ENCODE results near the gene SAMSN1. TPM values are rescaled to one million over a fixed set of nuclear protein-coding genes. Genes with fewer than 3 reads are reported as not detected.

Gene SAMSN1
- total RNA-seq, 2 experiments from 2014 or later = 51.3 to 59.0 TPM

GRCh38 chr21:14486869-14487268, 59.2 kb downstream of the SAMSN1 start:
- ChIA-PET CTCF (interaction anchor here (0.7 kb wide), 1 partner anchor 245 kb away, joined by 4 read pairs; no protein-coding TSS in a partner anchor), POLR2A (no interaction called here)
- H3K36me3 Mint-ChIP-seq (ENCODE audit: low read depth) = peaks cover 72% of the 10 kb centered on the region
- peaks cover 24% of the 10 kb centered on the region for H3K9me3 Mint-ChIP-seq
- H3K27ac Mint-ChIP-seq = no peak overlapping the region
- no peaks in the 10 kb centered on the region for H3K27me3 Mint-ChIP-seq
- peaks cover 64% of the 10 kb centered on the region for H3K4me1 Mint-ChIP-seq
- DNase-seq = no peak
- no peak overlapping the region for H3K4me3 Mint-ChIP-seq

GRCh38 chr21:14484188-14485009, 61.7 kb downstream of the SAMSN1 start:
- Mint-ChIP-seq H3K36me3 (ENCODE audit: low read depth) (peaks cover 59% of the 10 kb centered on the region), H3K4me1 (peaks cover 64% of the 10 kb centered on the region)
- POLR2A ChIA-PET = no interaction called here

GRCh38 chr21:14483296-14483695, 62.8 kb downstream of the SAMSN1 start:
- H3K4me3 Mint-ChIP-seq = no peak overlapping the region
- H3K27ac Mint-ChIP-seq = peak overlapping the region; percentile 50
- POLR2A ChIA-PET = no interaction called here
- CTCF ChIA-PET = interaction anchor here (0.5 kb wide), 1 partner anchor 58 kb away, joined by 5 read pairs; no protein-coding TSS in a partner anchor
- H3K4me1 Mint-ChIP-seq = peaks cover 62% of the 10 kb centered on the region
- H3K27me3 Mint-ChIP-seq = no peaks in the 10 kb centered on the region
- H3K36me3 Mint-ChIP-seq (ENCODE audit: low read depth) = peaks cover 57% of the 10 kb centered on the region
- peaks cover 25% of the 10 kb centered on the region for H3K9me3 Mint-ChIP-seq
- no peak for DNase-seq

More at GRCh38 chr21:14484188-14485009, 61.7 kb downstream of the SAMSN1 start:
- CTCF ChIA-PET = no interaction called here
- DNase-seq = no peak
- no peaks in the 10 kb centered on the region for H3K27me3 Mint-ChIP-seq
- H3K4me3 Mint-ChIP-seq = no peak overlapping the region
- H3K9me3 Mint-ChIP-seq = peaks cover 23% of the 10 kb centered on the region
- peak overlapping the region; percentile 12 for H3K27ac Mint-ChIP-seq

GRCh38 chr21:14482165-14482564, 64.0 kb downstream of the SAMSN1 start:
- H3K4me3 Mint-ChIP-seq = peak overlapping the region; percentile 18
- POLR2A ChIA-PET = no interaction called here
- H3K27me3 Mint-ChIP-seq = no peaks in the 10 kb centered on the region
- CTCF ChIA-PET = interaction anchor here (0.6 to 1.4 kb wide), 3 partner anchors 9 to 256 kb away, joined by 3 to 4 read pairs (median 3); no protein-coding TSS in a partner anchor
- H3K4me1 Mint-ChIP-seq = peaks cover 54% of the 10 kb centered on the region
- H3K36me3 Mint-ChIP-seq (ENCODE audit: low read depth) = peaks cover 46% of the 10 kb centered on the region
- peak overlapping the region; percentile 87 for H3K27ac Mint-ChIP-seq
- peaks cover 25% of the 10 kb centered on the region for H3K9me3 Mint-ChIP-seq
- DNase-seq = peak; percentile 22

- H3K27ac Mint-ChIP-seq = no peak overlapping the region
- H3K27me3 Mint-ChIP-seq = no peaks in the 10 kb centered on the region
- H3K4me3 Mint-ChIP-seq = no peak overlapping the region
- H3K36me3 Mint-ChIP-seq (ENCODE audit: low read depth) = peaks cover 37% of the 10 kb centered on the region
- peaks cover 25% of the 10 kb centered on the region for H3K9me3 Mint-ChIP-seq
- peaks cover 51% of the 10 kb centered on the region for H3K4me1 Mint-ChIP-seq
- POLR2A ChIA-PET = no interaction called here
- no peak for DNase-seq
- CTCF ChIA-PET = interaction anchor here (1.2 to 2.2 kb wide), 3 partner anchors 12 to 27 kb away, joined by 3 to 5 read pairs (median 4); no protein-coding TSS in a partner anchor
Observed at GRCh38 chr21:14480411-14481031, 65.6 kb downstream of the SAMSN1 start.

GRCh38 chr21:14479241-14479786, 66.8 kb downstream of the SAMSN1 start:
- DNase-seq = no peak
- CTCF ChIA-PET = interaction anchor here (0.8 to 2.2 kb wide), 2 partner anchors 11 to 123 kb away, joined by 3 to 5 read pairs; no protein-coding TSS in a partner anchor
- Mint-ChIP-seq H3K27me3 (no peaks in the 10 kb centered on the region), H3K9me3 (peaks cover 19% of the 10 kb centered on the region), H3K27ac (no peak overlapping the region), H3K36me3 (ENCODE audit: low read depth) (peaks cover 25% of the 10 kb centered on the region), H3K4me1 (peaks cover 45% of the 10 kb centered on the region), H3K4me3 (no peak overlapping the region)
- POLR2A ChIA-PET = no interaction called here

- no peak for DNase-seq
- Mint-ChIP-seq H3K4me3 (no peak overlapping the region), H3K9me3 (peaks cover 8% of the 10 kb centered on the region), H3K4me1 (peaks cover 31% of the 10 kb centered on the region), H3K27me3 (no peaks in the 10 kb centered on the region), H3K27ac (no peak overlapping the region), H3K36me3 (ENCODE audit: low read depth) (peaks cover 11% of the 10 kb centered on the region)
- ChIA-PET CTCF (interaction anchor here (1.0 to 1.3 kb wide), 2 partner anchors 23 to 47 kb away, joined by 3 to 4 read pairs; no protein-coding TSS in a partner anchor), POLR2A (no interaction called here)
Observed at GRCh38 chr21:14477841-14478240, 68.3 kb downstream of the SAMSN1 start.

- no peak for DNase-seq
- Mint-ChIP-seq H3K27ac (no peak overlapping the region), H3K27me3 (no peaks in the 10 kb centered on the region), H3K4me1 (peaks cover 24% of the 10 kb centered on the region), H3K9me3 (peaks cover 8% of the 10 kb centered on the region), H3K4me3 (no peak overlapping the region), H3K36me3 (ENCODE audit: low read depth) (peaks cover 9% of the 10 kb centered on the region)
- POLR2A ChIA-PET = no interaction called here
- CTCF ChIA-PET = interaction anchor here (1.0 to 1.3 kb wide), 2 partner anchors 22 to 47 kb away, joined by 3 to 4 read pairs; no protein-coding TSS in a partner anchor
Observed at GRCh38 chr21:14477133-14477532, 69.0 kb downstream of the SAMSN1 start.

GRCh38 chr21:14474995-14475394, 71.1 kb downstream of the SAMSN1 start:
- peaks cover 9% of the 10 kb centered on the region for H3K4me1 Mint-ChIP-seq
- peaks cover 5% of the 10 kb centered on the region for H3K9me3 Mint-ChIP-seq
- ChIA-PET CTCF (no interaction called here), POLR2A (no interaction called here)
- no peaks in the 10 kb centered on the region for H3K27me3 Mint-ChIP-seq
- no peak for DNase-seq
- H3K4me3 Mint-ChIP-seq = no peak overlapping the region
- peaks cover 6% of the 10 kb centered on the region for H3K36me3 Mint-ChIP-seq (ENCODE audit: low read depth)
- no peak overlapping the region for H3K27ac Mint-ChIP-seq

GRCh38 chr21:14469641-14470040, 76.5 kb downstream of the SAMSN1 start:
- Mint-ChIP-seq H3K9me3 (peaks cover 2% of the 10 kb centered on the region), H3K27me3 (no peaks in the 10 kb centered on the region), H3K4me1 (no peaks in the 10 kb centered on the region), H3K27ac (no peak overlapping the region), H3K4me3 (no peak overlapping the region), H3K36me3 (ENCODE audit: low read depth) (no peaks in the 10 kb centered on the region)
- DNase-seq = no peak
- POLR2A ChIA-PET = no interaction called here
- CTCF ChIA-PET = interaction anchor here (0.6 kb wide), 2 partner anchors 41 to 252 kb away, joined by 3 to 4 read pairs; no protein-coding TSS in a partner anchor

GRCh38 chr21:14466715-14467114, 79.4 kb downstream of the SAMSN1 start:
- Mint-ChIP-seq H3K9me3 (peaks cover 10% of the 10 kb centered on the region), H3K36me3 (ENCODE audit: low read depth) (no peaks in the 10 kb centered on the region), H3K4me3 (no peak overlapping the region), H3K27ac (no peak overlapping the region), H3K4me1 (no peaks in the 10 kb centered on the region), H3K27me3 (no peaks in the 10 kb centered on the region)
- POLR2A ChIA-PET = no interaction called here
- CTCF ChIA-PET = interaction anchor here (0.6 to 1.3 kb wide), 3 partner anchors 8 to 906 kb away, joined by 3 to 4 read pairs (median 3); no protein-coding TSS in a partner anchor
- DNase-seq = no peak

- ChIA-PET POLR2A (no interaction called here), CTCF (interaction anchor here (1.1 kb wide), 2 partner anchors 9 to 280 kb away, joined by 3 read pairs; no protein-coding TSS in a partner anchor)
- Mint-ChIP-seq H3K27ac (no peak overlapping the region), H3K4me1 (peaks cover 25% of the 10 kb centered on the region), H3K9me3 (peaks cover 4% of the 10 kb centered on the region), H3K4me3 (no peak overlapping the region), H3K36me3 (ENCODE audit: low read depth) (peaks cover 6% of the 10 kb centered on the region), H3K27me3 (no peaks in the 10 kb centered on the region)
- no peak for DNase-seq
Observed at GRCh38 chr21:14457762-14458161, 88.4 kb downstream of the SAMSN1 start.

- Mint-ChIP-seq H3K27ac (no peak overlapping the region), H3K27me3 (no peaks in the 10 kb centered on the region), H3K9me3 (no peaks in the 10 kb centered on the region), H3K4me1 (peaks cover 25% of the 10 kb centered on the region), H3K4me3 (no peak overlapping the region), H3K36me3 (ENCODE audit: low read depth) (peaks cover 6% of the 10 kb centered on the region)
- ChIA-PET CTCF (no interaction called here), POLR2A (no interaction called here)
- no peak for DNase-seq
Observed at GRCh38 chr21:14456911-14457310, 89.2 kb downstream of the SAMSN1 start.
